Thoracic aorta (tissue), 2 donors: ENCODE measurements around the gene GP9. TPM values are rescaled to one million over a fixed set of nuclear protein-coding genes. Genes with fewer than 3 reads are reported as not detected.
A peak's percentile ranks its signal among the peaks of the same experiment; 100 is the strongest.

Source experiments
- ATAC-seq: fragments of 150-250 bp; one replicate; pipeline ENCODE4 v1.8.0; 2017; ENCODE audit warnings: low read depth; ENCODE audit not compliant: insufficient number of reproducible peaks, low FRiP score
- DNase-seq: peaks from one replicate; pipeline ENCODE4 v3.0.0-alpha.2; 2020; ENCODE audit warnings: low spot score
- H3K27ac ChIP-seq, 2 donors: fragments of 200-600 bp; sonication (generic); 1 replicate in 1 of 2; 2 replicates in 1 of 2; pipeline ENCODE4 v1.5.1; 2016; ENCODE audit warnings: mild to moderate bottlenecking in 2 of 2, moderate library complexity in 2 of 2
- H3K27me3 ChIP-seq: fragments of 200-600 bp; sonication (generic); replicated peaks from 2 replicates; pipeline ENCODE4 v1.6.0; 2016; ENCODE audit warnings: mild to moderate bottlenecking; ENCODE audit not compliant: insufficient read depth
- H3K36me3 ChIP-seq: fragments of 200-600 bp; sonication (generic); one replicate; pipeline ENCODE4 v1.5.1; 2016
- H3K4me1 ChIP-seq, 2 donors: fragments of 200-600 bp; sonication (generic); 1 replicate in 1 of 2; 2 replicates in 1 of 2; pipeline versions ENCODE4 v1.5.1 to v1.6.0; 2016; ENCODE audit warnings: low read depth in 2 of 2, mild to moderate bottlenecking in 1 of 2; ENCODE audit not compliant: control insufficient read depth in 1 of 2
- H3K4me3 ChIP-seq: fragments of 200-600 bp; sonication (generic); 2 replicates; pipeline ENCODE4 v1.5.1; 2016; ENCODE audit warnings: mild to moderate bottlenecking
- H3K9me3 ChIP-seq: fragments of 200-600 bp; sonication (generic); 2 replicates; pipeline ENCODE4 v1.5.1; 2016
- CTCF ChIP-seq: fragments of 200-600 bp; sonication (generic); IDR thresholded peaks from one replicate; pipeline ENCODE4 v1.5.1; 2019; ENCODE audit warnings: antibody characterized with exemption
- total RNA-seq, 2 donors: library from RNA; depleted of rRNA; stranded (reverse); fragments of >200 nt; gene quantifications; one replicate each; pipeline versions ENCODE4 v1.1.0 to v1.2.3, GENCODE V29; 2016

GP9 gene
- total RNA-seq, 2 donors from 2014 or later: not detected

- Histone ChIP-seq H3K4me3 (no peak overlapping the region), H3K9me3 (no peaks in the 10 kb centered on the region), H3K27me3 (no peaks in the 10 kb centered on the region), H3K27ac (no peak overlapping the region), H3K4me1 (peaks cover 0 to 8% of the 10 kb centered on the region in 2 donors), H3K36me3 (no peaks in the 10 kb centered on the region)
- ATAC-seq (no peak), DNase-seq (no peak)
- TF ChIP-seq CTCF: no peak
Observed at GRCh38 chr3:129040579-129041300, 19.8 kb upstream of the GP9 start.

DNA sequence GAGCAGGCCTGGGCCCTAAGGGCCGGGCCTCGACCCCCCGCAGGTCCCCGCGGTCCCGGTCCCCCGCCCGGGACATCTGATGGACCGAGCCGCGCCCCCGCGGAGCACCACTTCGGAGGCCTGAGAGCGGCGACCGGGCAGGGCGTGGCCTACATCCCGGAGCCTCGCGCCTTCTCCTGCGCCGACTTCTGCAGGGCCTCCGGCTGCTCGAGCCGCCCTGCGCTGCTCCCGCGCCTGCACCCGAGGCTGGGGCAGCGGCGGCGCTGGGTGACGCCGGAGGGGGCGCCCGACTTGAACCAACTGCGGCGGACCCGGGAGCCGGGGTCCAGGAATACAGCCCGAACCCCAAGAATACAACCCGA, 14.9 kb upstream of the GP9 start:
- DNase-seq (no peak), ATAC-seq (no peak)
- peaks cover 0 to 9% of the 10 kb centered on the region in 2 donors for H3K4me1 ChIP-seq
- no peak overlapping the region for H3K27ac ChIP-seq
- no peaks in the 10 kb centered on the region for H3K36me3 ChIP-seq
- H3K4me3 ChIP-seq: peak overlapping the region; percentile 56
- no peaks in the 10 kb centered on the region for H3K27me3 ChIP-seq
- no peak for TF ChIP-seq CTCF
- H3K9me3 ChIP-seq: no peaks in the 10 kb centered on the region

- Histone ChIP-seq H3K4me1 (peaks cover 0 to 9% of the 10 kb centered on the region in 2 donors), H3K9me3 (no peaks in the 10 kb centered on the region), H3K27ac (no peak overlapping the region), H3K27me3 (no peaks in the 10 kb centered on the region), H3K36me3 (no peaks in the 10 kb centered on the region), H3K4me3 (peak overlapping the region; percentile 56)
- no peak for TF ChIP-seq CTCF
- no peak for DNase-seq
- no peak for ATAC-seq
Observed at GRCh38 chr3:129046037-129046731, 14.4 kb upstream of the GP9 start.

DNA sequence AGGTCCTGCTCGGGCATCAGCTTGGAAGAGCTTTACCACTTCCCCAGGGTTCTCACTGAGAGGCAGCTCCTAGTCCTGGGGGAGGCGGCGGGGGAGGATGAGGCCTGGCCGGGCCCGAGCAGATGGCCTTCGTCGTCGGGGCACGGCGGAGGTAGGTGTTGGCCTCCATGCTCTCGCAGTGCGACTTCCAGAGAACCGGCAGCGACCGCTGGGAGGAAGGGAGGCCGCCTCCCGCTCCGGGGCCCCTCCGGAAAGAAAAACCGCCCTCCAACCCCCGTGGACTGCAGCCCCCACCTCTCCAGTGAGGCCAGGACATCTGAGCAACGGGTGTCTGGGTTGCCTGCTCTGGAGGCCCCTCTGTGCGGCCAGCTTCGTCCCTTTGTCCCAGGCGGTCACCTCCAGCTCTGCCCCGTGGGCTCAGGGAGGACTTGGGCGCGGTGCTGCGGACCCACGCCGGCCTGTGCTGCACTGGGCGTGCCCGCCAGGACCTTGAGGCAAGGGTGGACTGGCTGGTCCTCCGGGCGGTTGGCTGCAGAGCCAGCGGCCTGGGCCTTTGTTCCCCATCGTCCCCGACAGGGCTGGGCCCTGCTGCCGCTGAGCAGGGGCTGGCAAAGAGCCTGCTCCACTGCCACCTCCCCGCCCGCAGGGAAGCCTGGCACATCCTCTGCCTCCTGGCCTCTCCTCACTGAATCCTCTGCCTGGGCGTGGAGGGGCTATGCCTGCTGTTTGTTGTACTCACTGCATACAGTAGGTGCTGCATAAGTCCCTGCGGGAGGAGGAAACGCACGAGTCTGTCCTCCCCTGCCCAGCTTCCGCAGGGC, 13.6 kb upstream of the GP9 start:
- H3K27ac ChIP-seq: no peak overlapping the region
- DNase-seq (no peak), ATAC-seq (no peak)
- H3K27me3 ChIP-seq: no peaks in the 10 kb centered on the region
- TF ChIP-seq CTCF: no peak
- H3K36me3 ChIP-seq: no peaks in the 10 kb centered on the region
- no peaks in the 10 kb centered on the region for H3K9me3 ChIP-seq
- H3K4me1 ChIP-seq: peaks cover under 1 to 13% of the 10 kb centered on the region in 2 donors
- H3K4me3 ChIP-seq: no peak overlapping the region

GRCh38 chr3:129047553-129047839, 13.1 kb upstream of the GP9 start:
- Histone ChIP-seq H3K36me3 (no peaks in the 10 kb centered on the region), H3K27me3 (no peaks in the 10 kb centered on the region), H3K4me1 (peaks cover 6 to 18% of the 10 kb centered on the region in 2 donors), H3K4me3 (no peak overlapping the region), H3K9me3 (no peaks in the 10 kb centered on the region), H3K27ac (no peak overlapping the region)
- DNase-seq (no peak), ATAC-seq (no peak)
- TF ChIP-seq CTCF: no peak
